GM20000 (cell line): ENCODE results near the gene POLR2F.

Experiments
- DNase-seq: peaks from one replicate; pipeline ENCODE4 v3.0.0; 2012; ENCODE audit warnings: low spot score
- CTCF ChIP-seq: IDR thresholded peaks from 2 replicates; pipeline ENCODE4 v1.5.1; 2012; ENCODE audit warnings: mild to moderate bottlenecking, control low read depth; ENCODE audit errors: extremely low read depth, missing control alignments

The POLR2F gene

GRCh38 chr22:38006906-38007305 is 53.4 kb downstream of the POLR2F start:
- DNase-seq = no peak
- no peak for TF ChIP-seq CTCF

GRCh38 chr22:38007330-38007902 is 53.9 kb downstream of the POLR2F start:
- TF ChIP-seq CTCF = no peak
- no peak for DNase-seq

- no peak for TF ChIP-seq CTCF
- no peak for DNase-seq
Observed at GRCh38 chr22:38009000-38009806, 55.7 kb downstream of the POLR2F start.

GRCh38 chr22:38012604-38013072 is 59.1 kb downstream of the POLR2F start:
- TF ChIP-seq CTCF = no peak
- DNase-seq = no peak

GRCh38 chr22:38014083-38014482 is 60.6 kb downstream of the POLR2F start:
- no peak for DNase-seq

GRCh38 chr22:38016182-38017151 is 63.0 kb downstream of the POLR2F start:
- no peak for DNase-seq
- no peak for TF ChIP-seq CTCF

More at GRCh38 chr22:38014083-38014482, 60.6 kb downstream of the POLR2F start:
- no peak for TF ChIP-seq CTCF
